Astrocyte of the cerebellum (primary cell): ENCODE measurements around the gene CTSW.

Experiments used
- DNase-seq: peaks from one replicate; pipeline ENCODE4 v3.0.0-alpha.2; 2011; ENCODE audit warnings: low read depth
- H3K4me3 ChIP-seq: 2 replicates; pipeline ENCODE4 v1.5.1; 2011; ENCODE audit warnings: mild to moderate bottlenecking, low read depth, low read length, moderate library complexity
- CTCF ChIP-seq: IDR thresholded peaks from 2 replicates; pipeline ENCODE4 v1.5.1; 2012; ENCODE audit warnings: low read length, low read depth, moderate library complexity, mild to moderate bottlenecking; ENCODE audit errors: missing control alignments
- in situ Hi-C: cut with HindIII; loops from 2 replicates; pipeline ENCODE4 v1.10.0; 2017; ENCODE audit warnings: low sequenced_read_pairs

The CTSW gene

DNA sequence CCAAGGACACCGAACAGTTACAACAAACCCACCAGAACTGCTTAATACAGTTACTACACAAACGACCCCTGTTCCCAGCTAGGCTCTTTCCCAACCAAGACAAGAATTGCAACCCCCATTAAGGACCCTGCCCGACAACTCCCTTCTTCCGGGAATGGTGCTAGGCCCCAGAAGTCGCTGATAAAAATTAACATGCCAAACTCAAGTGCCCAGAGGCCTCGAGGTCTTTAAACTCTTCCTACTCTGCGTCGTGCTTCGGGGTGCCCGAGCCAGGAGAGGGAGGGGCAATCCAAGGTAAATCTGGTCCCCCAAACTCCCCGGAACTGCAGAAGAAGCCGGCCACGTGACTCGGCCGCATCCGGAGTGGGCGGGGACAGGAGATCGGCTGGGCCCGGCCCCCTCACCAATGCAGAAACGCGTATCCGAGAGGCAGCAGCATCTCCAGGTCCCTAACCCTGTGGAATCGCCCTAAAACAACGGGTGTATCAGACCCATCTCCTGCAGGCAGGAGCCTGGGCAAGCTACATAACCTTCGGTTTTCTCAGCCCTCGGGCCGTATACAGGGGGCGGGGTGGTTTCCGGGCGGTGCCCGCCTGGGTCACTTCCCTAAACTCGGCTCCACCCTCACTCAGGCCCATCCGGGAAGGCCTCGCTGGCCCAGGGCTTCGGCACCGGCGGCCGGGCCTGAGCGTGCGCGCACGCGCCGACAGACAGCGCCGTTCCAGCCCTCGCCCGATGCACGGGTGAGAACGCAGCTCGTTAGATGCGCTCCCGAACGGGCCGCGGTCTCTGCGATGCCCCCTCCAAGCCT is 22.7 kb upstream of the CTSW start:
- in situ Hi-C loops, result no loop called here
- H3K4me3 ChIP-seq, result peak overlapping the region; percentile 96
- no peak for TF ChIP-seq CTCF
- DNase-seq, result no peak

DNA sequence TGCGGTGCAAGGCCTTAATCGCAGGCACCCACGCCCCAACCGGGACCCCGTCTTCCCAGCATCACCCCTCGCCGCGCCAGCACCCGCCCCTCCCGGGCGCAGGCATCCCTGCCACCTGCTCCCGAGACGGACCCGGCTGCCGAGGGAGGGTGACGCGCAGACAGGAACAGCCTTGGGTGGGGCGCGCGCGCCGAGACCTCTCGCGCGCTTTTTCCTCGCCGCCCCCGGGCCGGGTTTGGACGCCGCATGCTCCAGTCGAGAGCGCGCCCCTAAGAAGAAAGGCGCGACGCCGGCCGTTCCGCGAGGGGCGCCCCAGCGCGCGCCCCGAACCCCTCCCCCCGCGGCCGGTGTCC is 22.2 kb upstream of the CTSW start:
- H3K4me3 ChIP-seq, result peak overlapping the region; percentile 96
- in situ Hi-C loops, result no loop called here
- no peak for TF ChIP-seq CTCF
- DNase-seq, result no peak

GRCh38 chr11:65857853-65858680 is 21.6 kb upstream of the CTSW start, which contains the start of gene CFL1:
CFL1 (minus strand) TSS chr11:65858180; CDS start chr11:65858099, 81 bp downstream.
- H3K4me3 ChIP-seq, result peak within 1 kb of the TSS; percentile 96
- in situ Hi-C loops, result no loop called here
- DNase-seq, result peak; percentile 92
- TF ChIP-seq CTCF, result no peak

DNA sequence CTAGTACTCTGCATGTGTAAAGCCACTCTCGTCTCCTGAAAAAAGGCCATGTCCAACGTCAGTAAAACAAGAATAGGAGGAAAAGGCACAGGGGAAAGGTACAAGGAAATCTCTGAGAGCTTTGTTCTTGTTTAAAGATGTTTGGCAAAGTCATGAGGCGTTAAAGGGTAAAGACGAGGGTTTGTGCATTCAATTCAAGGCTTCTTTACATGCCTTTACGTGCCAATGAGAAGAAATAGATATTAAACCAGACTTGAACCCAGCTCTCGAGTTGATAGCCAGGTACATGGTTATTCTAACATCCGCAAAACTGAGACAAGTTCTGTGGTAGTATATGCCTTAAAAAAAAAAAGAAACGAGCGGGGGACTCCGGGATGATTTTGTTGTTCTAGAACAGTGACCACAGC is 21.0 kb upstream of the CTSW start:
- in situ Hi-C loops, result no loop called here
- peak overlapping the region; percentile 96 for H3K4me3 ChIP-seq
- no peak for DNase-seq
- TF ChIP-seq CTCF, result no peak

GRCh38 chr11:65859095-65859811 is 20.4 kb upstream of the CTSW start:
- peak; percentile 27 for TF ChIP-seq CTCF
- H3K4me3 ChIP-seq, result peak overlapping the region; percentile 96
- in situ Hi-C loops, result no loop called here
- DNase-seq, result peak; percentile 97

GRCh38 chr11:65859812-65860277 is 19.8 kb upstream of the CTSW start:
- peak overlapping the region; percentile 96 for H3K4me3 ChIP-seq
- in situ Hi-C loops, result no loop called here
- no peak for DNase-seq
- TF ChIP-seq CTCF, result no peak
